GM12864 (cell line): ENCODE data around the gene PTK6.
"Not testable (repeated sequence)": the region's sequence is repeated elsewhere in the genome, so short reads cannot be mapped to it uniquely, and the experiment has no call there.

Source experiments
- DNase-seq: peaks from one replicate; pipeline ENCODE4 v3.0.0-alpha.2; 2011; ENCODE audit warnings: low read depth
- H3K4me3 ChIP-seq: 2 replicates; pipeline ENCODE4 v1.5.1; 2011; ENCODE audit warnings: mild to moderate bottlenecking, low read depth, low read length, control low read depth
- TF ChIP-seq, protein P1 (sequence below): IDR thresholded peaks from 2 replicates; pipeline ENCODE4 v1.5.1; 2011; ENCODE audit warnings: low read depth, mild to moderate bottlenecking, moderate library complexity, low read length, control low read depth, inconsistent platforms; ENCODE audit errors: missing control alignments

Gene PTK6

DNA sequence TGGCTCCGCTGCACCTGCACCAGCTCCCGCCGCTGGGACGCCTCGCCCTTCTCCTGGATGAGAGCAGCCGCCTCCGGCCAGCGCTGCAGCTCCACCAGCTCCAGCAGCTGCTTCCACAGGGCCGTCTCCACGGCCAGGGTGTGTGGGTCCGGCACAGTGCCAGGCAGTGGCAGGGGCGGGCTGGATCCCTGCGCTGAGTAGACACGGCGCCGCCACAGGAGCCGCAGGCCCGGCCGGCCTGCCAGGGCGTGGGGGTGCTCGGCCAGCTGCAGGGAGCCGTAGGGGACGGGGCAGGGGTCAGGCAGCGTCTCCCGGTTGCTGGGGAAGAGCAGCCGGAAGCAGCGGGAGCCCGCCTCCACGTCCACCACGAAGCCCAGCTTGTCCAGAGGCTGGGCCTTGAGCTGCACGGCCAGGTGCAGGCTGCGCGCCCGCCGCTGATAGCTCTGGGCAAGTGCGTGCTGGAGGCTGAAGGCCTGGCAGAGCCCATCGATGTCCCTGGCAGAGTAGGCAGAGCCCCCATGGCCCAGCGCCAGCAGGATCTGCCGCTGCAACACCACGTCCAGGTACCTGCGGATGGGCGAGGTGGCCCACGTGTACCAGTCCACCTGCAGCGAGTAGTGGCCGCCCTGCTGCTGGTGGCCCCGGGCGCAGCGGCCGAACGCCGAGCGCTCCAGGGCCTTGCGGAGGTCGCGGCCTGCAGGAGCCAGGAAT is 26.2 kb upstream of the PTK6 start:
- TF ChIP-seq, protein P1, sequence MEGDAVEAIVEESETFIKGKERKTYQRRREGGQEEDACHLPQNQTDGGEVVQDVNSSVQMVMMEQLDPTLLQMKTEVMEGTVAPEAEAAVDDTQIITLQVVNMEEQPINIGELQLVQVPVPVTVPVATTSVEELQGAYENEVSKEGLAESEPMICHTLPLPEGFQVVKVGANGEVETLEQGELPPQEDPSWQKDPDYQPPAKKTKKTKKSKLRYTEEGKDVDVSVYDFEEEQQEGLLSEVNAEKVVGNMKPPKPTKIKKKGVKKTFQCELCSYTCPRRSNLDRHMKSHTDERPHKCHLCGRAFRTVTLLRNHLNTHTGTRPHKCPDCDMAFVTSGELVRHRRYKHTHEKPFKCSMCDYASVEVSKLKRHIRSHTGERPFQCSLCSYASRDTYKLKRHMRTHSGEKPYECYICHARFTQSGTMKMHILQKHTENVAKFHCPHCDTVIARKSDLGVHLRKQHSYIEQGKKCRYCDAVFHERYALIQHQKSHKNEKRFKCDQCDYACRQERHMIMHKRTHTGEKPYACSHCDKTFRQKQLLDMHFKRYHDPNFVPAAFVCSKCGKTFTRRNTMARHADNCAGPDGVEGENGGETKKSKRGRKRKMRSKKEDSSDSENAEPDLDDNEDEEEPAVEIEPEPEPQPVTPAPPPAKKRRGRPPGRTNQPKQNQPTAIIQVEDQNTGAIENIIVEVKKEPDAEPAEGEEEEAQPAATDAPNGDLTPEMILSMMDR: no peak
- no peak overlapping the region for H3K4me3 ChIP-seq
- DNase-seq: no peak

DNA sequence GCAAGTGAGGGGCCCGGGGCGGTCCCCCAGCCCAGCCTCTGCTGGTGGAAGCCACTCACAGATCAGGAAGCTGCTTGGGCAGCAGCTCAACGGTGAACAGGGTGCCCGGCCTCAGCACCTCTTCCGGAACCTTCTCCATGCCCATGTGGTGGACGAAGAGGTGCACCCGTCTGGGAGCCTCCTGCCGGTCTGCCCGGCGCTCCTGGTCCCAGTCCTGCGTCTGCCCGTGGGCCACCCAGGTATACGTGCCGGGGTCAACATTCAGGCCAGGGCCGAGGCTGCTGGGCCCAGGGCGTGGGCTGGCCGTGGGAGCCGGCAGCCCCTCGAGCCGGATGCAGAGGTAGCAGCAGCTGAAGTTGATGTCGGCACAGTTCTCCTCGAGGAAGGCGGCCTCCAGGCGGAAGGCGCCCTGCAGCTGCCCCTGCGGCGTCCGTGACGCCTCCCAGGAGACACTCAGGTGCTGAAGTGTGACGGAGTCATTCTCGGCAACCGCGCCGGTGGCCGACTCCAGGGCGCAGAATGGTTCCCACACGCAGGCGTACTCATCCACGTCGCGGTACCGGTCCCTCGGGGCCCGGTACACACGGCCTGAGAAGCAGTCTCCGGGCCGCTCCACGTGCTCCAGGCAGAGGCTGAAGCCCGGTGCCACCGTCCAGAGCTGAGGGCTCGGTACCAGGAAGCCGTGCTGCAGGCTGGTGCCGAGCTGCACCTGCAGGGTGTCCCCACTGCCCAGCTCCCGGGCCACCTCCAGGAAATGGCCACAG is 25.5 kb upstream of the PTK6 start:
- DNase-seq: no peak
- TF ChIP-seq, protein P1: no peak

DNA sequence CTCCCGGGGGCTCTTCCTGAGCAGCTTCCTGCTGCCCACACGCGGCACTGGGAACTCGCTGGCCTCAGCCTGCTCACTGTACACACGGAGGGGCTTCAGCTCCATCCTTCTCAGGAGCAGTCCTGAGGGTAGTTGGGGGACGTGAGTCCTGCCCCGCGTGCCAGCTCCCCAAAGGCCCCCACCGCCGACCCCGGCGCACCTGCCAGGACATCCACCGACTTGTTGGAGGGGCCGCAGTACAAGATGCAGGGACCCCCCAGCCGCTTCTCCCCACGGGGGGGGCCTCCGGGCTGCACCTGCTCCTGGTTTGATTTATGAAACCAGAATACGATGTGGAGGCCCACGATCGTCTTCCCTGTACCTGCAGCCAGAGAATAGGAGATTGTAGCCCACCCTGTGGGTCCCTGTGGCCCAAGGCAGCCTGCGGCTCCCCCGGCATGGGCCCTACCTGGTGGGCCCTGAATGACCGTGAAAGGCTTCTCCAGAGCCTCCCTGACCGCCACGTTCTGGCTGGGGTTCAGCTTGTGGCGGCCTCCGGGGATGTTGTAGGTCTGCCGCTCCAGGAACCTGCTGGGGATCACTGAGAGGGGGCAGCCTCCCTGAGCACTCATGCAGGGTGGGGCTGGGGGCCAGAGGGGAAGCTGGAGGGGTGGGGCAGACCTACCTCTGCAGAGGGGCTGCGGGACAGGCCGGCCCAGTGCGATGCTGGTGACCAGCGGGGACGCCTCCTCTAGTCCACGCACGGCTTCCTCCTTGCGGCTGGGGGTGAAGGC is 24.6 kb upstream of the PTK6 start:
- TF ChIP-seq, protein P1: no peak
- DNase-seq: no peak
- no peak overlapping the region for H3K4me3 ChIP-seq

More for the DNA sequence above, 25.5 kb upstream of the PTK6 start:
- H3K4me3 ChIP-seq: no peak overlapping the region

DNA sequence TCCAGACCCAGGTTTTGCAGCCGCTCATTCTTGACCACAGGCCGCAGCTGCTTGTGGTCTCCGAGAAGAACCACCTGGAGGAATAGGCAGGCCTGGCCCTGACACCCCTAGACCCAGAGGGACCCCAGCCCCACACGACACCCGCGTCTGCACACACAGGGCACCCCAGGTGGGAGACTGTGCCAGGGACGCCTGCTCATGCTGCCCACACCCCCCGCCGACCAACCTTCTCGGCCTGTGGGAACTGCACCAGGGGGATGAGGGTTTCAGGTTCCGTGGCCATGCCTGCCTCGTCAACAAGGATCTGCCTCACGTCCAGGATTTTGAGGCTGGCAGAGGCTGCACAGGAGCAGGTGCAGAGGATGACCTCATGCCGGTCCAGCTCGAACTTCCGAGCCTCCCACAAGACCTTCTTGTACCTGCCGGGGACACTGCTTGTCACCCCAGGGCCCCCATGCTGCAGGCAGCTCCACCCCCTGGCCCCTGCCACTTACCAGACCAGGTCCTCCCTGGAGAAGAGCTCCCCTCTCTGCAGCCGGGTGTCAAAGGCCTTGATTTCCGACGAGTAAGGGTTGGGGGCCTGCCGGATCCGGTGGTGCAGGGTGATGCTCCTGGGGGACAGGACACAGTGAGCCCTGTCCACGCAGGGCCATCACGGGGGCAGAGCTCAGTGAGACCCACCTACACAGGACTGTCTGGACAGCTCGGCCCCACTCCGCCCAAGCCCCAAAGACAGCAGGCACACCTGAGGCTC is 23.9 kb upstream of the PTK6 start:
- TF ChIP-seq, protein P1: no peak
- DNase-seq: no peak
- H3K4me3 ChIP-seq: no peak overlapping the region

DNA sequence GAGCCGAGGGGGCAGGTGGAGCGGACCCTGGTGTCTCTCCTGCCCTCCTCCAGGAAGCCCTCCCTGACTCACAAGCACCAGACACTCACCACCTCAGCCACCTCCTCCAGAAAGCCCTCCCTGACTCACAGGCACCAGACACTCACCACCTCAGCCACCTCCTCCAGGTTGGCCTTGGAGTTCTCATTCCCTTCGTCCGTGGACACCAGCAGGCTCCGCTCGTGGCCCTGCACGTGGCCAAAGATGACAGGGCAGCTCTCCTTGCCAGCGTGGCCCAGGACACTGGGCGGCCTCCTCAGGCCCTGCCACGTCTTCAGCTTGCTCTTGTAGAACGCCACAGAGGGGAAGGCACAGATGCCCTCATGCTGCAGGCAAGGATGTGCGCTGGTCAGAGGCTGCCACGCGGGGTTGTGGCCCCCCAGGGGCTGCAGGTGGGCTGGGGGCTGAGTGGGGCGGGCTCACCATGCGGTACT is 23.2 kb upstream of the PTK6 start:
- DNase-seq: no peak
- TF ChIP-seq, protein P1: no peak
- no peak overlapping the region for H3K4me3 ChIP-seq

DNA sequence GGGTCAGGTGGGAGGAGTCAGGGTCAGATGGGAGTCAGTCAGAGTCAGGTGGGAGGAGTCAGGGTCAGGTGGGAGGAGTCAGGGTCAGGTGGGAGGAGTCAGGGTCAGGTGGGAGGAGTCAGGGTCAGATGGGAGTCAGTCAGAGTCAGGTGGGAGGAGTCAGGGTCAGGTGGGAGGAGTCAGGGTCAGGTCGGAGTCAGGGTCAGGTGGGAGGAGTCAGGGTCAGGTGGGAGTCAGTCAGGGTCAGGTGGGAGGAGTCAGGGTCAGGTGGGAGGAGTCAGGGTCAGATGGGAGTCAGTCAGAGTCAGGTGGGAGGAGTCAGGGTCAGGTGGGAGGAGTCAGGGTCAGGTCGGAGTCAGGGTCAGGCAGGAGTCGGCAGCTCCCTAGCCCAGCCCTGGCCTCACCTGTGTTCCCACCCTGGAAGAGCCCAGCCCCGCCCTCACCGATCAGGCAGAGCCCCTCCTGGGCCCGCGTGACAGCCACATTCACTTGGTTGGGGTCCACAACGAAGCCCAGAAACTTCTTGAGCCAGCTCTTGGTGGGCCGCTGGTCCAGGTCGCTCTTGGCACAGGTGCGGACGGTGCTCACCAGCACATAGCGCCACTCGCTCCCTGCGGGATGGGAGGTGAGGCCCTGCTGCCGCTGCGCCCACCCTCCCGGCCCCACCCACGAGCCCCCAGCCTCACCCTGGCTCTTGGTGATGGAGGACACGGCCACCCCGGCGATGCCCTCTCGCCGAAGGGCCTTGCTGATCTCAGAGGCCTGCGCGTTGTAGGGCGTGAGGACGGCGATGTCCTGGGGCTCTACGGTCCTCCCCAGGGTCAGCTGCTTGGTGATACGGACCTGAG is 22.5 kb upstream of the PTK6 start:
- not testable (repeated sequence) for H3K4me3 ChIP-seq

More for the DNA sequence above, 22.5 kb upstream of the PTK6 start:
- not testable (repeated sequence) for DNase-seq
